AML-193 (cell line): ENCODE results near the gene ANKS1B.
"Not testable (repeated sequence)": the region's sequence is repeated elsewhere in the genome, so short reads cannot be mapped to it uniquely, and the experiment has no call there.

Experiments
- DNase-seq, 2 experiments: peaks; one replicate each; lab custom pipeline; 2025; lab: John Stamatoyannopoulos, UW

Gene ANKS1B

DNA sequence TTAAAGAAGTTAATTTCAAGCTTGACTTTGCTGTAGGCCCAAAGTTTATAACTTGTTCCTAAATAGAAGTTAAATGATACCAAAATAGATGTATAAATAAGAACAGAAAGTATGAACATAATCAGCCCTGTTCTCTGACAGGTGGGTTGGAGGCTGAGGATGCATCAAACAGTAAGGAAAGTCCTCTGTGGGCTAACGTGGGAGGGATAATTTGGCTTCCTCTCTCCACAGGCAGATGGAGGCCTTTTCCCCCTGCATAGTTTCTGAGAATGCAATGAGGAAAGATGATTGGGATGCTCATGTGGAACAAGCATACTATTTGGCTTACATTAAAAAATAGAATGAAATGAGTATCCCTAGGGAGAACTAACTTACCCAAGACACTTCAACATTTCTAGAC, 280.7 kb downstream of the ANKS1B start:
- DNase-seq: no peak

- DNase-seq: no peak
Observed at GRCh38 chr12:99700032-99700431, 284.7 kb downstream of the ANKS1B start.

DNA sequence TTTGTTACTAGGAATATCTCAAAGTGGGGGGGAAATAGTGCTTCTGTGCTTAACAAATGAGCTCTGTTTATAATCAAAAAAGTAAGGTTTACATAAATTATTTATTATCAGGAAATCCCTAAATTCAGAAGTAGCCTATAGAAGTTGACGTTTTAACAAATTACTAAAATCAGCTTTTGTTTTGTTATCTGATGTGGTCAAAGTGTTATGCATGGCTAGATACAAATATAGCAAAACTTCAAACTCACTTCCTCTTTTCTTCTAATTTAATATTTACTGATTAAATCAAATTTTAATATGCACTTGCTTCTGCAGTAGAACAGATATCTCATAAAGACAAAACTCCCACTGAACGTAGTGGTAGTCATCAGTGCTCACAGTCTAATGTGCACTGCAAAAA, 289.7 kb downstream of the ANKS1B start:
- DNase-seq: no peak

- no peak for DNase-seq
Observed at GRCh38 chr12:99686142-99686541, 298.6 kb downstream of the ANKS1B start.

GRCh38 chr12:99680276-99680675, 304.5 kb downstream of the ANKS1B start:
- no peak for DNase-seq

DNA sequence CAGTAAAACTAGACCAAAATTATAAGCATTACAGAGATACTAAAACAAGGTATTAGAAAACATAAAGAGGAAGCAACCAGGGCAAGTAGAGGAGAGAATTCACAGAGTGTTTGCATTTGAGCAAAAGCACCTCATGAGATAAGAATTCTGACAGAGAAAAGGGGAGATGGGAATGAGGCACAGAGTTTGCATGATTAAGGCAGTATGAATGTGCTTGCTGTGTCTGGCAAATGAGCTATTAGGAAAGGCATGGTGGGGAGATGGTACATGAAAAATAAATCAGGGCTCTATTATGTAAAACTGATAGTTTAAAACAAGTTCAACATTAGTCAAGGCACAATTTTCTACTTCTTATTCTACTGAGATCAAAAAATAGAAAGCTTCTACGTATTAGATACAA, 314.1 kb downstream of the ANKS1B start:
- no peak for DNase-seq

- no peak for DNase-seq
Observed at GRCh38 chr12:99658671-99659349, 325.9 kb downstream of the ANKS1B start.

- DNase-seq: no peak
Observed at GRCh38 chr12:99649551-99649950, 335.2 kb downstream of the ANKS1B start.

- no peak for DNase-seq
Observed at GRCh38 chr12:99648183-99648582, 336.6 kb downstream of the ANKS1B start.

DNA sequence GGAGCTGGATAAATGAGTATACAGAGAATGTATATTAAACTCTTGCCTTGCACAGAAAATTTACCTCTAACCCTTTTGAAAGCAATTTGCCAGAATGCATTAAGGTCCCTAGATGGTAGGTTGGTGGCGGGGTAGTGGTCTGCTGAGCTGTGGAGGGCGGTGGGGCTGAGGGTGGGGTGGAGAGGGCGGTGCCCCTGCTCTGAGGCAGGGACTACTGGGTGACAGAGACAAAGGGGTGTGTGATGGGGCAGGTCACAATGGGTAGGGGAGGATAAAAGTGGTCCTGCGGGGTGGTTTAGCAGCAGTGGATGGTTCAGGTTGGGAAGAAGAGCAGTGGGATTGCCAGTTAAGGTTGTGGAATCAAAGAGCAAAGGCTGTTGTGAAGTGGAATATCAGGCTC, 337.3 kb downstream of the ANKS1B start, which contains the start of gene GARIN6:
GARIN6 (plus strand) TSS at position 301 of the 400 bp plus-strand sequence. CDS start 422 bp downstream, outside the sequence.
- no peak for DNase-seq

GRCh38 chr12:99644629-99645028, 340.1 kb downstream of the ANKS1B start:
- DNase-seq: no peak

DNA sequence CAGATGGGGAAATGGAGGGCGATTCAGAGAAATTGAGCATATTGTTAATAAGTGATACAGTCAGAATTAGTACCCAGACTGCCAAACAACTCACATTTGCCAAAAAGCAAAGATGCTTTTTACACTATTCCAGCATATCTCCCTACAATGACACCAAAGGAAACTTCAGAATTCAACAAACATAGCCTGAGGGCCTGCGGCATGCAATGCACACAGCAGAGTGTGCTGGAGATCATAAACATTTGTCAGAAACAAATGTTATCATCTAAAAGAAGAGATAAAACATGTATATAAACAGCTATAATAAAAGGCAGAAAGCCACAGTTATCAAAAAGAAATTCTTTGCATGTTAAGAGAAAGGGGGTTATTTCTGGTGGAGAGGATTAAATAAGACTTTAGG, 357.3 kb downstream of the ANKS1B start:
- no peak for DNase-seq

DNA sequence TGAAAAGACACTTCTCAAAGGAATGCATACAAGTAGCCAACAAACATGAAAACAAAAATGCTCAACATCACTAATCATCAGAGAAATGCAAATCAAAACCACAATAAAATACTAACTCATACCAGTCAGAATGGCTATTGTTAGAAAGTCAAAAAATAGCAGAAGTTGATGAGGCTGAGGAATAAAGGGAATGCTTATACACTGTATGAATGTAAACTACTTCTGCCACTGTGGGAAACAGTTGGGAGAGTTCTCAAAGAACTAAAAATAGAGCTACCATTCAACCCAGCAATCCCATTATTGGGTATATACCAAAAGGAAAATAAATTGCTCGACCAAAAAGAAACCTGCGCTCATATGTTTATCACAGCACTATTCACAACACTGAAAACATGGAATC, 360.1 kb downstream of the ANKS1B start:
- not testable (repeated sequence) for DNase-seq

GRCh38 chr12:99620159-99620479, 364.6 kb downstream of the ANKS1B start:
- no peak for DNase-seq

- peak; percentile 20 to 38 for DNase-seq
Observed at GRCh38 chr12:99619389-99620158, 365.2 kb downstream of the ANKS1B start.

- DNase-seq: no peak
Observed at GRCh38 chr12:99618657-99619056, 366.1 kb downstream of the ANKS1B start.

- DNase-seq: no peak
Observed at GRCh38 chr12:99611599-99611998, 373.1 kb downstream of the ANKS1B start.

- no peak for DNase-seq
Observed at GRCh38 chr12:99611117-99611516, 373.6 kb downstream of the ANKS1B start.

DNA sequence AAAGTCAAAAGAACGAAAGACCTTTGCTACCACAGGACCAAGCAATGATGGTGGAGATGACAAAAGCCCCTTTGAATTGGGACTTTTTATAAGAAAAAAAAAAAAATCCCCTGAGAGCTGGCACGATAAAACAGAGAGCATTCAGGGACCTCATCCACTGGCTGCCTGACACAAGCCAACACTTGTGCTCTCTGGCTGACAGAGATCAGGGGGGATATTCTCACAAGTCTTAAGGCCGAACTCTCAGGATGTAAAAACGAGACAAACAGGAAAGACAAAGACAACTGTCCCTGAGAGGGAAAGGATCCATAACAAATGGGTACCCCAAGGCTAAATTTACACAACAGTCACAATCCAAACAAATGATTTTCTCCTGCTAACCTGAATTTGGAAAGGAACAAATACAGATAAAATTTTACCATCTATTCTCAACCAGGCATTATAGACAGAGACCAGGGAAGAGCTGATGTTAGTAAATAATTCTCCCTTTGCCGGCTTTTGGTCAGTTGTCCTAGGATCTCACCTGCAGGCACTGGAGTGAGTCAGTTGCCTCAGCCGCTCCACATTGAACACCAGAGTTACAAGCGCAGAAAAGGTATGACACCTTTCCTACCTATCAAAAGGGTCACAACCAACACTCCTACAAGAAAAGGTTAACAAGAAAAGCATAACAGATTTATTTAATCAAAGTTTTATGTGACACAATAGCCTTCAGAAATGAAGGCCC, 375.1 kb downstream of the ANKS1B start:
- no peak for DNase-seq

GRCh38 chr12:99600388-99600787, 384.3 kb downstream of the ANKS1B start:
- DNase-seq: no peak

DNA sequence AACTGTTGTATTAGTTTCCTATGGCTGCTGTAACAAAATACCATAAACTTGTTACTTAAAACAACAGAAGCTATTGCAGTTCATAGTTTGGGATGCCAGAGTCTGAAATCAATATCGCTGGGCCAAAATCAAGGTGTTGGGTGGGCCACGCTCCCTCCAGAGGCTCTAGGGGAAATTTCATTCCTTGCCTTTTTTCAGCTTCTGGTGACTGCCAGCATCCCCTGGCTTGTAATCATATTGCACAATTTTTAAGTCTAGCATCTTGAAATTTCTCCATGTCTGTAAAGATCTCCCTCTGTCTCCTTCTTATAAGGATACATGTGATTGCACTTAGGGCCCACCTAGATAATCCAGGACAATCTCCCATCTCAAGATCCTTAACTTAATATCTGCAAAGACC, 386.0 kb downstream of the ANKS1B start:
- DNase-seq: no peak

DNA sequence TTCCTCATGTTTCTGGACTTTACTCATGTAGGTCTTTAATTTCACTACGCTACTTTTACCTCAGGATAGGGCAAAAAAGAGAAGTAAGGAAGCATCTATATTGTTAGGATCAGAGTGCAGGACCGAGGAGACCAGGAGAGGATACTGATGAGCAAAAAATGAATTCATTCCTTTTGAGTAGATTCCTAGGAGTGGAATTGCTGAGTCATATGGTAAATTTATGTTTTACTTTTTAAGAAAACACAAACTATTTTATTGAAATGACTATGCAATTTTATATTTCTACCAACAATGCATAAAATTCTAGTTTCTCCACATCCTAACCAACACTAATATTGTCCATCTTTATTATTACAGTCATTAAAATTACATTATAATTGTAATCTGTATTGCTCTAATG, 388.0 kb downstream of the ANKS1B start:
- no peak for DNase-seq

- DNase-seq: not testable (repeated sequence)
Observed at GRCh38 chr12:99577125-99577524, 407.6 kb downstream of the ANKS1B start.
